HepG2 (cell line): ENCODE data around the gene PACS1. TPM values are rescaled to one million over a fixed set of nuclear protein-coding genes. Genes with fewer than 3 reads are reported as not detected.
A peak's percentile ranks its signal among the peaks of the same experiment; 100 is the strongest.

Experiments
- SAP130 ChIP-seq: IDR thresholded peaks from 2 replicates; pipeline ENCODE4 v1.6.1; 2016; ENCODE audit warnings: low read depth
- SOX13 ChIP-seq, 3 experiments: fragments of 450-650 bp in 1 of 3; sonication (generic) in 1 of 3; formaldehyde crosslinking in 1 of 3; IDR thresholded peaks in 2 of 3; conservative IDR thresholded peaks in 1 of 3; 2 replicates each; pipeline versions ENCODE4 v1.5.0 to v1.6.1; 2016 to 2020; ENCODE audit warnings: antibody characterized with exemption in 1 of 3, mild to moderate bottlenecking in 1 of 3, missing compliant biosample characterization in 1 of 3, missing genetic modification reagents in 1 of 3, moderate library complexity in 1 of 3
- TMF1 ChIP-seq: sonication (generic); formaldehyde crosslinking; IDR thresholded peaks from 2 replicates; pipeline ENCODE4 v1.8.1; 2022; ENCODE audit warnings: low read depth, missing genetic modification reagents
- ZBTB38 ChIP-seq: sonication (generic); formaldehyde crosslinking; IDR thresholded peaks from 2 replicates; pipeline ENCODE4 v1.5.1; 2020; ENCODE audit warnings: mild to moderate bottlenecking, missing genetic modification reagents
- ZNF121 ChIP-seq: sonication (generic); formaldehyde crosslinking; IDR thresholded peaks from 2 replicates; pipeline ENCODE4 v1.5.0; 2020; ENCODE audit warnings: mild to moderate bottlenecking, missing genetic modification reagents
- polyA plus RNA-seq, 8 experiments: library from polyadenylated mRNA; depleted of rRNA in 3 of 8; stranded (reverse) in 7 of 8; unstranded in 1 of 8; fragments of >200 nt; fragmentation: Illumina TruSeq in 4 of 8; extraction: Trizol in 4 of 8; gene quantifications; 2 replicates each; pipeline versions ENCODE4 v1.2.1 to v1.2.3, GENCODE V29; 2011 to 2016; ENCODE audit warnings: low read depth in 4 of 8, missing spikeins in 1 of 8, mixed read lengths in 1 of 8; ENCODE audit not compliant: insufficient read depth in 1 of 8
- total RNA-seq, 5 experiments: library from RNA; depleted of rRNA; stranded (reverse); fragments of >200 nt; fragmentation: Illumina TruSeq; extraction: Trizol; gene quantifications; 2 replicates each; pipeline ENCODE4 v1.2.3, GENCODE V29; 2016; ENCODE audit warnings: low read depth in 1 of 5
- TF ChIP-seq, protein P1 (sequence below): sonication (generic); formaldehyde crosslinking; IDR thresholded peaks from 2 replicates; pipeline ENCODE4 v1.5.0; 2020; ENCODE audit warnings: mild to moderate bottlenecking, missing genetic modification reagents, borderline replicate concordance
- TF ChIP-seq, protein P2 (sequence below): sonication (generic); formaldehyde crosslinking; IDR thresholded peaks from 2 replicates; pipeline ENCODE4 v1.4.0; 2020; ENCODE audit warnings: missing genetic modification reagents

Gene PACS1
- total and polyA plus RNA-seq, 2 of the 13 experiments (the other 11 are each of a cell fraction or from before 2014, with no cell fraction given), result 7.6 to 8.6 TPM

DNA sequence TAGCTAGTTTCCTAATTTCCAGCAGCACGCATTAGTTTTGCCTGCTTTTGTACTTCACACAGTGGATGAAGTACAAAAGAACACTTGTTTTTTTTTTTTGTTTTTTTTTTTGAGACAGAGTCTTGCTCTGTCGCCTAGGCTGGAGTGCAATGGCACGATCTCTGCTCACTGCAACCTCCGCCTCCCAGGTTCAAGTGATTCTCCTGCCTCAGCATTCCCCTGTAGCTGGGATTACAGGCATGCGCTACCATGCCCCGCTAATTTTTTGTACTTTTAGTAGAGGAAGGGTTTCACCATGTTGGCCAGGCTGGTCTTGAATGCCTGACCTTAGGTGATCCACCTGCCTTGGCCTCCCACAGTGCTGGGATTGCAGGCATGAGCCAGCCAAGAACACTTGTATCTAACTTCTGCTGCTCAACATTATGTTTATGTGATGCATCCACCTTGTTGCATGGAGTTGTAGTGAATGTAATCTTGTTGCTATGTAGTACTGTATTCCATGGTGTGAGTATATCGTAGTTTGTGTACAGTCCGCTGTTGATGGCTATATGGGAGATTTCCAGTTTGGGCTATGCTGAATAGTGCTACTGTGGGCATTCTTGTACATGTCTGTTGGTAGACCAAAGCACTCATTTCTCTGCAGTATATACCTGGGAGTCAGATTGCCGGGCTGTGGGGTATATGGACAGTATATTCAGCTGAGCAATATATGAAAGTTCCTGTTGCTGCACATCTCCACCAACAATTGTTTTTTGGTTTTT is 17.3 kb downstream of the PACS1 start (continued):
- TF ChIP-seq SOX13 (IDR thresholded peaks at IDR 0.05), result no peak
- TF ChIP-seq SOX13 (CRISPR knock-in tag; conservative IDR thresholded peaks at IDR 0.05 in 1 of 2, IDR thresholded peaks at IDR 0.05 in 1 of 2), result peak in 1 of 2 experiments; percentile 47; a peak in 1 of 4 replicates
- TF ChIP-seq, protein P1, sequence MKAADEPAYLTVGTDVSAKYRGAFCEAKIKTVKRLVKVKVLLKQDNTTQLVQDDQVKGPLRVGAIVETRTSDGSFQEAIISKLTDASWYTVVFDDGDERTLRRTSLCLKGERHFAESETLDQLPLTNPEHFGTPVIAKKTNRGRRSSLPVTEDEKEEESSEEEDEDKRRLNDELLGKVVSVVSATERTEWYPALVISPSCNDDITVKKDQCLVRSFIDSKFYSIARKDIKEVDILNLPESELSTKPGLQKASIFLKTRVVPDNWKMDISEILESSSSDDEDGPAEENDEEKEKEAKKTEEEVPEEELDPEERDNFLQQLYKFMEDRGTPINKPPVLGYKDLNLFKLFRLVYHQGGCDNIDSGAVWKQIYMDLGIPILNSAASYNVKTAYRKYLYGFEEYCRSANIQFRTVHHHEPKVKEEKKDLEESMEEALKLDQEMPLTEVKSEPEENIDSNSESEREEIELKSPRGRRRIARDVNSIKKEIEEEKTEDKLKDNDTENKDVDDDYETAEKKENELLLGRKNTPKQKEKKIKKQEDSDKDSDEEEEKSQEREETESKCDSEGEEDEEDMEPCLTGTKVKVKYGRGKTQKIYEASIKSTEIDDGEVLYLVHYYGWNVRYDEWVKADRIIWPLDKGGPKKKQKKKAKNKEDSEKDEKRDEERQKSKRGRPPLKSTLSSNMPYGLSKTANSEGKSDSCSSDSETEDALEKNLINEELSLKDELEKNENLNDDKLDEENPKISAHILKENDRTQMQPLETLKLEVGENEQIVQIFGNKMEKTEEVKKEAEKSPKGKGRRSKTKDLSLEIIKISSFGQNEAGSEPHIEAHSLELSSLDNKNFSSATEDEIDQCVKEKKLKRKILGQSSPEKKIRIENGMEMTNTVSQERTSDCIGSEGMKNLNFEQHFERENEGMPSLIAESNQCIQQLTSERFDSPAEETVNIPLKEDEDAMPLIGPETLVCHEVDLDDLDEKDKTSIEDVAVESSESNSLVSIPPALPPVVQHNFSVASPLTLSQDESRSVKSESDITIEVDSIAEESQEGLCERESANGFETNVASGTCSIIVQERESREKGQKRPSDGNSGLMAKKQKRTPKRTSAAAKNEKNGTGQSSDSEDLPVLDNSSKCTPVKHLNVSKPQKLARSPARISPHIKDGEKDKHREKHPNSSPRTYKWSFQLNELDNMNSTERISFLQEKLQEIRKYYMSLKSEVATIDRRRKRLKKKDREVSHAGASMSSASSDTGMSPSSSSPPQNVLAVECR, result 0 out of 2 replicates have a peak, but pooled peaks have one; percentile 17
- TF ChIP-seq TMF1 (CRISPR knock-in tag), result no peak
- TF ChIP-seq SAP130 (CRISPR knock-in tag), result 0 out of 2 replicates have a peak, but pooled peaks have one; percentile 12
- TF ChIP-seq, protein P2, sequence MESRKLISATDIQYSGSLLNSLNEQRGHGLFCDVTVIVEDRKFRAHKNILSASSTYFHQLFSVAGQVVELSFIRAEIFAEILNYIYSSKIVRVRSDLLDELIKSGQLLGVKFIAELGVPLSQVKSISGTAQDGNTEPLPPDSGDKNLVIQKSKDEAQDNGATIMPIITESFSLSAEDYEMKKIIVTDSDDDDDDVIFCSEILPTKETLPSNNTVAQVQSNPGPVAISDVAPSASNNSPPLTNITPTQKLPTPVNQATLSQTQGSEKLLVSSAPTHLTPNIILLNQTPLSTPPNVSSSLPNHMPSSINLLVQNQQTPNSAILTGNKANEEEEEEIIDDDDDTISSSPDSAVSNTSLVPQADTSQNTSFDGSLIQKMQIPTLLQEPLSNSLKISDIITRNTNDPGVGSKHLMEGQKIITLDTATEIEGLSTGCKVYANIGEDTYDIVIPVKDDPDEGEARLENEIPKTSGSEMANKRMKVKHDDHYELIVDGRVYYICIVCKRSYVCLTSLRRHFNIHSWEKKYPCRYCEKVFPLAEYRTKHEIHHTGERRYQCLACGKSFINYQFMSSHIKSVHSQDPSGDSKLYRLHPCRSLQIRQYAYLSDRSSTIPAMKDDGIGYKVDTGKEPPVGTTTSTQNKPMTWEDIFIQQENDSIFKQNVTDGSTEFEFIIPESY (CRISPR knock-in tag), result peak; percentile 66
- TF ChIP-seq ZNF121 (CRISPR knock-in tag), result peak; percentile 12; the same call in 1 of the 2 replicates
- TF ChIP-seq ZBTB38 (CRISPR knock-in tag), result peak; percentile 73
- TF ChIP-seq, all 625 proteins: peak for 11
